HG02885 (cell line): ENCODE data around the gene PTPN3.
A peak's percentile ranks its signal among the peaks of the same experiment; 100 is the strongest.

Source experiments
- ATAC-seq: cut with Tn5 transposase; IDR thresholded peaks from one replicate; pipeline ENCODE4 v1.9.1; 2021; ENCODE audit warnings: mild to moderate bottlenecking; ENCODE audit not compliant: unreplicated experiment, poor library complexity

PTPN3 gene

DNA sequence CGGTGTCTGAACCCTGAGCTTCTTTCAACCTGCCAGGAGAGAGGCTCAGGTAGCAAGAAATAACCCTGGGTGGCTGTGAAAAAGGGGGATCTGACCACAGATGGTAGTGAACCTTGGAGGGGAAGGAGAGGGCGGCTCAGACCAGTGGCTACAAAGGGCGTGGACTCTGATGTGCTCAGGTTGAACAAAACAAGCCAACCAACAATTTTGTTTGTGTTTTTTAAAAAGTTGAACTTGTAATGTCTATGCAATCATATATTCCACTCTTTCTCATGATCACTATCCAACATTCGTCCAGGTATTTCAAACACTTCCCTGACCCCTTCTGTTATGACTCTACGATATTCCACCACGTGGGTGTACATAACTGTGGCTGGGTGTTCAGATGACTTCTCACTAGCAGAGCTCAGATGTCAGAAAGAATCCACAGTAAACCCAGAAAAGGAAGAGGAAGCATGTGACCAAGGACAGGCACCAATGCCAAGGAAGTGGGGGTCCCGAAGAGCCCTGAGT, 20.0 kb downstream of the PTPN3 start:
- ATAC-seq = no peak

DNA sequence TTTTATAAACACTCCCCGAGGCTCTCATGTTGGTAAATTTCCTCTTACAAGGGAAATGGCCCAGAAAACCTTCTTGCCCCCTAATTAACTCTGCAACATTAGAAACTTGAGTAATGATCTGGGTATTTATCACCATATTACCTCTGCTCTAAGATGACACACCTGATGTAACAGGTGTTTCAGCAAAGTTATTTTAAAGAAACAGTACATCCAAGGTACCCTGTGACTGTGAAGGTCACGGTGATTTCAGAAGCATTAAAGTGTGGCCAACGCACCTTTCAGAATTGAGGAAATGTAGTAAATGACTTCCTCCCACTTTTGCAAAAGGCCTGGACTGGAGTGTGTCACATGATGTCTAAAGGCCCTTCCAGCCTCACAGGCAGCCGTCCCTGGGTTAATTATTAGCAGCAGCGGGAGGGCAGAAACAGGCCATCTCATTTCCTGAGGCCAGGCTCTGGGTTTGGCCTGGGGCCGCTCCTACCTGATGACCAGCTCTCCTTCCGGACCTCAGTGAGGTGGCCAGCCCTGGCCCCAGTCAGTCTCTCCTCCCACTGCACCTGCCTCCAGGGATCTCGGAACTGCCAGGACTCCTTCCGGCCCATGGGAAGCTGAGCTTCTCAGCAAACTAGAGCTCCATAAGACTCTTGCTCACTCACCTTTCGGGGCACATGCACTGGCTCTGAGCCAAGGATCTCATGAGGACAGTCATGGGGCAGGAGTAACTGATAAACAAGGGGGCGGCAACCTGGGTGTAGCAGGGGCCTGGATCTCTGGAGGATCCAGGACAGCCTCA, 20.7 kb downstream of the PTPN3 start:
- no peak for ATAC-seq

- ATAC-seq = no peak
Measured at GRCh38 chr9:109476642-109477257, 21.4 kb downstream of the PTPN3 start.

DNA sequence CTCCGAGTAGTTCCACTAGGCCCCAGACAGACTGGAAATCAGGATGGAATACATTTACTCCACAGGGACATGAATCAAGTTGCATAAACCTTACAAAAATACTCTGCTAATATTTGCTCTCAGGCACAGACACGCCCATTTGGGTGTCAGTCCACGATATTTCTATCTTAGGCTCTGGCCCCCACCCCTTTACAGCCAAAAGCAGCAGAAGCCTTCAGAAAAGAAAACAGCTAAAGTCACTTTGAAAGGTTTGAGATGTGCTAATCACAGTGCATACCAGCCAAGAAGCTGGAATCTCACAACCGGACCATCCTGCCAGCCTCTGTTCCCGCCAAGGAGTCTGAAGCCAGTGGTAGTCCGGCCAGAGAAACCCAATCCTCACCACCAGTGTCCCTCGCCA, 22.6 kb downstream of the PTPN3 start:
- no peak for ATAC-seq

- no peak for ATAC-seq
Measured at GRCh38 chr9:109474944-109475343, 23.2 kb downstream of the PTPN3 start.

DNA sequence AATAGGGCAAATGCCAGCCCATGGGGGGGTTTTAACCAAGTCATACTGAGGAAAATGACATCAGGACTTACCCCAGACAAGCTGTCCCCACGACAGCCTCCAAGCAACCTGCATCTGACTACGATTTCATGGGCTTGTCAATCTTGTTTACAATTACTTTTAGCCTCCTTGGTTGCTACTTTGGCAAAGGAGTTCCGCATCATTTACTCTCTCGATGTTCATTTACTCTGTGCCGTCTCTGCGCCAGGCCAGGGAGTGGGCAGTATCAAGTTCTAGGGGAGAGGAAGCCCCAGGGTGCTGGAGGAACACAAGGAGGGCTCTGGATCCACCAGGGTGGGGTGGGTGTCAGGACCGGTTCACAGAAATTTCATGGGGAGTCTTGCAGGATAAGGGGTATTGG, 23.9 kb downstream of the PTPN3 start:
- ATAC-seq = no peak

DNA sequence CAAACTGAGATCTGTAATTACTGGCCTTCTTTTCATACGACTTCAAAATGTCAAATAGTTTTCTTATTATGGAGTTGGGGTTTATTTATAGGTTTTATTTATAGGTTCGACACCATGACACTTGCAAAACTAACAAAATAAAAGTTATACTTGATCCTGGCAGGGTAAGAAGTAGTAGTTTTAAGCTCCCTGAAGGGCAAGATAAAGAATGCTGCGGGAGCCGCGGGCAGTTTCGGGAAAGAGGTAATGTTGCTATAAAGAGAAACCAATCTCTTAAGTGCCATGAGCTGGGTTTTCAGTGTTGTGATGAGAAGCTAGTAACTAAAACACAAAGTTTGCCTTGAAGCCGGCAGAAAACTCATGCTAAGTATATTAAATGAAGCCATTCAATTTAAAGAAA, 24.8 kb downstream of the PTPN3 start:
- ATAC-seq = no peak

DNA sequence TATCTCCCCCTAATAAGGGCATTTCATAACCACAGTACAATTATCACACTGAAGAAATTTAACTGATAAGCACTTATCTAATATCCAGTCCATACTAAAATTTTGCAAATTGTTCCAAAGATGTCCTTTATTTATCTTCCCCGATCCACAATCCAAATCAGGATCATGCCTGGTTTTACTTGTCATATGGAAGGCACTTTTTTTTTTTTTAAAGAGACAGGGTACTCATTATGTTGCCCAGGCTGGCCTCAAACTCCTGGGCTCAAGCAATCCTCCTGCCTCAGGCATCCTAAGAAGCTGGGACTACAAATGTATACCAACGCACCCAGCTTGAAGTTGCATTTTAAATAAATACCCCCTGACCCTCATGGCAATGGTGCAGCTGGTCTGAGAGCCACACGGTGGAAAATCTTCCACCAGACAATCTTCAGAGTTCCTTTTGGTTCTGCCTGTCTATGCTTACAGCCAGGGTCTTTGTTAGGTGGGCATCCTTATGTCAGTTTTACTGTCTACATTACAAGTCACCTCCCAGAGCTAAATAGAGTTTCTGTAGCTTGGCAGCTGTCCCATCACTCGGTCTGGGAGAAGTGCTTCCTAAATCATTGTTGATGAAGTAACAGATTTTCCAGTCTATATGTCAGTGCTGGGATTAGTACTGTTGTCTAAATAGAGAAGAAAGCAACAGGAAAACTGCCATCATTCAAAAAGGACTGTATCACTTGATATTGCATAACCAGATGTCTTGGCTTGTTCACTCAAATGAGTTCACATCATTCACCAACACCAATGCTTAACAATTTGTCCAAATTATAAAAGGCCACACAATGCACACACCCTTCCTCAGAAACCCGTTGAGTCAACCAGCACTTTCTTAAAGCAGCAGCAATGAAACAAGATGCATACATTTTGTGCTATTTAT, 26.4 kb downstream of the PTPN3 start:
- no peak for ATAC-seq

GRCh38 chr9:109469646-109470358, 28.3 kb downstream of the PTPN3 start:
- peak; percentile 98 for ATAC-seq

GRCh38 chr9:109468927-109469326, 29.2 kb downstream of the PTPN3 start:
- ATAC-seq = no peak

DNA sequence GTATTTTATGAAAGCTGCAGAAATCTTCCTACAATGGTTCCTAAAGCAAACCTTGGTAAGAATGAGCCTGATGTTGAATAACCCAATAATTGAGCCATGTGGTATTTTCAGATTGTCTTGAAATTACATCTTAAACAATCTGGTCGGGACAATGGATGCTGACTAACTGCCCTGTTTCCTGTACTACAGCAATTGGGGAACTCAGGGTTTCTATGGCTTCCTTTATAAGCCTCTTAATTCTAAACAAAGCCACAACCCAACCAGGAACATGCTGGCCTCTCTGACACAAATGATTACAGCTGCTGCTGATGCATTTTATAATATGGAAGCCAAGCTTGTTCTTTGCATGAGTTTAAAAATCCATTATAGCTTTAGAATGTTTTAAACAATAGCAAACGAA, 30.2 kb downstream of the PTPN3 start:
- no peak for ATAC-seq

DNA sequence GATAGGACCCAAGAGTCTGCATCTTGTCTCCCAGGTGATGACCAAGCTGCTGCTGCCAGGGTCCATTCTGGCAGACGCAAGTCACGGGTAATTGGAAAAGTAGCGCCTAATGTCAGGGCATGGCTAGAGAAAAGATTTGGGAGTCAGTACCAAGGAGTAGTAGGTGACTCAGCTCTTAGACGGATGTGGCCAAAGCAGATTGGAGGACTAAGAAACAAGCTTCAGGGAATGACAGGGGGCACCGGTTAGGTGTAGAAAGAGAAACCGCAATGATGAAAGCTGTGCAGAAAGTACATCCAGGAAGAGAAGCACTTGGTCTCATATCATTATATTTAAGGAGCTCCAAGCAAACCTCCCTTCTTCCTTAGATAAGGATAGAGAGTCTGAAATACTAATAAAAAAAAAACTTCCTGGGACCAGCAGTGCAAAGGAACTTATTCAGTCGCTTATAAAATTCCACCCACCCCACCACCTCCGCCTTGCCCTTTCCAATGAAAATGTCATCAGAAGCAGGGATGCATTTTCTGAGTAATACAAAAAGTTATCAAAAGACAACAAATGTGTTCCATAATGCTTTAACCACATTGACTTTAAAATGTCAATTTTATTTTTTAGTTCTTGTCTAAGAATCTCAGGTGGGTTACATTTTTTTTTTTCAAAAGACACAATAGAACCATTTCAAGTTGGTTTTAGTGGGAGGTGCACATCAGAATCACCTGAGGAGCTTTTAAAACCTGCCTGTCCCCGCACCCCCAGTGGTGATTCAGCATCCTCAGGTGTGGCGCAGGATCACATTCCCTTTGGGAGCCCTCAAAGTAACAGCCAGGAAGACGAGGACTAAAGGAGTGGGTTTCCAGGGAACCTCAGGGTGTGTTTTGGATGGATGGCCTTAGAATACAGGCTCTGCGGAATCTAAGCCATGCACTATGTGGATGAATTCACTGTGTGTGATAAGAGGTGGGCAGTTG, 31.2 kb downstream of the PTPN3 start:
- no peak for ATAC-seq

- ATAC-seq = peak; percentile 85
Measured at GRCh38 chr9:109463924-109464625, 34.0 kb downstream of the PTPN3 start.

DNA sequence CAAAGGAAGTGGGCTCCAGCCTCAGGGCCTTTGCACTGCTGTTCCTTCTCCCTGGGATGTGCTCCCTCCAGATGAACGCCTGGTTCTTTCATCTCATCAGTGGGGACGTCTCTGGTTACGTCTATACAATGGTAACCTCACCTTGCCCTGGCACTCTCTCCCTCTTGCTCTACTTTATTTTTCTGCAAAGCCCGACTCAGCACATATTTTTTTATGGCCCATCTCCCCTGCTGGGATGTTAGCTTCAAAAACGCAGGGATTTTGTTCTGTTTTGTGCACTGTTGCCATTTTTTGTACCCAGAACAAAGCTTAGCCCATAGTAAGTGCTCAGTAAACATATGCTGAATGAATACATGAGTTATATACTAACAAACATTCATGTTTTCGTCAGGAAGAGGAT, 37.5 kb downstream of the PTPN3 start:
- no peak for ATAC-seq

DNA sequence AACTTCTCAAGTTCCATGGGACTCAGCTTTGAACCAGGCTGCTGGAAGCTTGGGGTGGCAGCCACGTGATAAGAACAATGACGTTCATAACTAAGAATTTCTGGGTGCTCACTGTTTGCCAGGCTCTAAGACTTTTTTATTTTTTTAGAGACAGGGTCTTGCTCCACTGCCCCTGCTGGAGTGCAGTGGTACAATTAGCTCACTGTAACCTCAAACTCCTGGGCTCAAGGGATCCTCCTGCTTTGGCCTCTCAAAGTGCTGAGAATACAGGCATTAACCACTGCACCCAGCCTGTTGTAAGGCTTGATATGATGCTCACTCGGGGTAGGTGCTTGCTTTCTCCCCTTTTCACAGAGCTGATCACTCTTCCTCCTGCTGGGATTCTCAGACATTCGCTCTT, 38.7 kb downstream of the PTPN3 start:
- ATAC-seq = no peak

- ATAC-seq = no peak
Measured at GRCh38 chr9:109458453-109459211, 39.5 kb downstream of the PTPN3 start.

DNA sequence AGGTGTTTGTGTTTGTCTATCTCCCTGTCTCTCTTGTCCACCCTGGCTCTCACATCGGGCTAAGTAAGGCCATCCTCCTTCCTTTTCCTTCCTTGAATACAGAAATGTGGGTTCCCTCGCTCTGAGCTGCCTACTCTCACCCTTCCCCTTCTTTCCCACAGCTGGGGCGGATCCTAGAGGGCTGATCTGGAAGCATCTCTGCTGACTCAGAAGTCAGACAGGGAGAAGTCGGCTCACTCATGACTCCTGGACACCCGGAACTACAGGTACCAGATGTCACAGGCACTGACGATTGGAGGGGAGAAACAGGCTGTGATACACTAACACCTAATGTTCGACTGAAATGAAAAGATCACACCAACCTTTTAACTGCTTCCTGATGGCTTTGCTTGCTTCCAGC, 41.3 kb downstream of the PTPN3 start:
- no peak for ATAC-seq

DNA sequence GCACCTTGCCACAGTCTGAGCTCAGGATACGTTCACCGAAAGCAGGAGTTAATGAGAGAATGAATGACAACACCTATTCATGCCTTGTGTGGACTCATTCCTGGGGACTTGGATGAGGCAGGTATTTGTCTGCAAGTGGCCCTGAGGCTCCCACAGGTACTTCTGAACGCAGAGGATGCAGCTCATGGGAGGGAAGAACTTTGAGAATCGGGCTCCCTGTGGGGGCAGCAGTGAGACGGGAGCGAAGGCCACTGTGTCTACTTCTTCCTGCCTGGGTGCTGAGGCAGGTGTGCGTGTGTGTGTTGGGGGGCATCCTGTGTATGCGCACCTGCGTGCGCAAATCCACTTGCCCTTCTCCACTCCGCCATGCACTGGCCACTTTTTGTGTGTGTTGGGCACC, 42.2 kb downstream of the PTPN3 start:
- ATAC-seq = no peak
